Measurements from ENCODE around the gene NOBOX.
"Not testable (repeated sequence)": the region's sequence is repeated elsewhere in the genome, so short reads cannot be mapped to it uniquely, and the experiment has no call there.

NOBOX gene

GRCh38 chr7:144391823-144392255 lies 11.7 kb downstream of the NOBOX start:
- DNase-seq (ENCODE audit: low spot score), result peak; percentile 68

GRCh38 chr7:144391014-144391413 lies 12.5 kb downstream of the NOBOX start:
- no peak for DNase-seq (ENCODE audit: low spot score)

- DNase-seq (ENCODE audit: low spot score), result no peak
Observed at GRCh38 chr7:144390481-144390880, 13.0 kb downstream of the NOBOX start.

- DNase-seq (ENCODE audit: low spot score), result no peak
Observed at GRCh38 chr7:144388950-144389349, 14.5 kb downstream of the NOBOX start.

- no peak for DNase-seq (ENCODE audit: low spot score)
Observed at GRCh38 chr7:144386741-144387140, 16.8 kb downstream of the NOBOX start.

- no peak for DNase-seq (ENCODE audit: low spot score)
Observed at GRCh38 chr7:144384555-144385245, 18.8 kb downstream of the NOBOX start.

- DNase-seq (ENCODE audit: low spot score), result no peak
Observed at GRCh38 chr7:144384071-144384470, 19.4 kb downstream of the NOBOX start.

- DNase-seq (ENCODE audit: low spot score), result no peak
Observed at GRCh38 chr7:144379776-144380384, 23.6 kb downstream of the NOBOX start.

GRCh38 chr7:144378651-144379050 lies 24.8 kb downstream of the NOBOX start:
- DNase-seq (ENCODE audit: low spot score), result no peak

- not testable (repeated sequence) for DNase-seq (ENCODE audit: low spot score)
Observed at GRCh38 chr7:144369221-144369620, 34.3 kb downstream of the NOBOX start.

- not testable (repeated sequence) for DNase-seq (ENCODE audit: low spot score)
Observed at GRCh38 chr7:144367250-144367649, 36.2 kb downstream of the NOBOX start.

- DNase-seq (ENCODE audit: low spot score), result not testable (repeated sequence)
Observed at GRCh38 chr7:144365523-144365922, 38.0 kb downstream of the NOBOX start.

- not testable (repeated sequence) for DNase-seq (ENCODE audit: low spot score)
Observed at GRCh38 chr7:144362061-144362460, 41.4 kb downstream of the NOBOX start.

- not testable (repeated sequence) for DNase-seq (ENCODE audit: low spot score)
Observed at GRCh38 chr7:144356860-144357259, 46.6 kb downstream of the NOBOX start.

GRCh38 chr7:144356185-144356584 lies 47.3 kb downstream of the NOBOX start:
- DNase-seq (ENCODE audit: low spot score), result not testable (repeated sequence)

GRCh38 chr7:144355176-144355822 lies 48.2 kb downstream of the NOBOX start, which contains the start of gene ARHGEF5:
TSS of gene ARHGEF5 (plus strand) at chr7:144355402. CDS start at chr7:144362670, 7,268 bp downstream.
- not testable (repeated sequence) for DNase-seq (ENCODE audit: low spot score)

- not testable (repeated sequence) for DNase-seq (ENCODE audit: low spot score)
Observed at GRCh38 chr7:144351667-144352066, 51.8 kb downstream of the NOBOX start.

- DNase-seq (ENCODE audit: low spot score), result not testable (repeated sequence)
Observed at GRCh38 chr7:144348625-144349024, 54.9 kb downstream of the NOBOX start.

Measured in CD4-positive, alpha-beta T cell treated with Interleukin-2 at 100 ng/mL for 4 hours (primary cell).